CD14-positive monocyte (primary cell): ENCODE measurements around the gene NCOR2. TPM values are rescaled to one million over a fixed set of nuclear protein-coding genes. Genes with fewer than 3 reads are reported as not detected.

Experiments used
- DNase-seq, 3 donors: peaks; one replicate each; pipeline ENCODE4 v3.0.0-alpha.2; 2011 to 2022
- H2AFZ ChIP-seq: 2 replicates; pipeline ENCODE4 v1.6.0; 2012; ENCODE audit warnings: mild to moderate bottlenecking, low read depth, low read length, inconsistent platforms; ENCODE audit not compliant: insufficient read depth, poor library complexity, severe bottlenecking
- H3K27ac ChIP-seq, 2 donors: 1 replicate in 1 of 2; 2 replicates in 1 of 2; pipeline ENCODE4 v1.5.1; 2012 to 2013; ENCODE audit warnings: low read length in 2 of 2, control low read depth in 1 of 2, inconsistent platforms in 1 of 2, low read depth in 1 of 2, mild to moderate bottlenecking in 1 of 2
- H3K27me3 ChIP-seq, 2 donors: one replicate each; pipeline versions ENCODE4 v1.6.0 to v1.6.1; 2011 to 2013; ENCODE audit warnings: low read length in 2 of 2; ENCODE audit not compliant: control insufficient read depth in 2 of 2, insufficient read depth in 2 of 2
- H3K36me3 ChIP-seq, 2 donors: replicated peaks in 1 of 2; 1 replicate in 1 of 2; 2 replicates in 1 of 2; pipeline versions ENCODE4 v1.5.1 to v1.6.1; 2012 to 2013; ENCODE audit warnings: low read length in 2 of 2, control low read depth in 1 of 2, inconsistent platforms in 1 of 2, mild to moderate bottlenecking in 1 of 2; ENCODE audit not compliant: insufficient read depth in 2 of 2, control insufficient read depth in 1 of 2
- H3K4me1 ChIP-seq, 2 donors: 1 replicate in 1 of 2; 2 replicates in 1 of 2; pipeline versions ENCODE4 v1.5.1 to v1.6.1; 2012 to 2013; ENCODE audit warnings: low read length in 2 of 2, control low read depth in 1 of 2, inconsistent platforms in 1 of 2, mild to moderate bottlenecking in 1 of 2, moderate library complexity in 1 of 2; ENCODE audit not compliant: insufficient read depth in 2 of 2, control insufficient read depth in 1 of 2
- H3K4me2 ChIP-seq: replicated peaks from 2 replicates; pipeline ENCODE3; 2012; ENCODE audit warnings: low read length, moderate library complexity, mild to moderate bottlenecking; ENCODE audit not compliant: poor library complexity, severe bottlenecking; ENCODE audit errors: extremely low read depth
- H3K4me3 ChIP-seq, 3 experiments: fragments of 200-600 bp in 1 of 3; sonication (generic) in 1 of 3; replicated peaks in 1 of 3; 1 replicate in 2 of 3; 2 replicates in 1 of 3; pipeline ENCODE4 v1.5.1; 2011 to 2013; ENCODE audit warnings: low read length in 3 of 3, mild to moderate bottlenecking in 3 of 3, control low read depth in 2 of 3, low read depth in 2 of 3, inconsistent platforms in 1 of 3, moderate library complexity in 1 of 3
- H3K79me2 ChIP-seq: 2 replicates; pipeline ENCODE4 v1.6.0; 2012; ENCODE audit warnings: mild to moderate bottlenecking, control low read depth, inconsistent platforms, low read length, moderate library complexity; ENCODE audit not compliant: insufficient read depth
- H3K9ac ChIP-seq: 2 replicates; pipeline ENCODE4 v1.6.0; 2017; ENCODE audit warnings: low read length, mild to moderate bottlenecking; ENCODE audit not compliant: insufficient read depth, poor library complexity, severe bottlenecking
- H3K9me3 ChIP-seq, 2 donors: replicated peaks in 1 of 2; 1 replicate in 1 of 2; 2 replicates in 1 of 2; pipeline versions ENCODE4 v1.5.1 to v1.6.1; 2012 to 2013; ENCODE audit warnings: low read length in 2 of 2, control low read depth in 1 of 2; ENCODE audit not compliant: control insufficient read depth in 1 of 2, insufficient read depth in 1 of 2
- H4K20me1 ChIP-seq: 2 replicates; pipeline ENCODE4 v1.6.0; 2012; ENCODE audit warnings: mild to moderate bottlenecking, low read length, control low read depth, moderate library complexity; ENCODE audit not compliant: insufficient read depth
- H3K27ac Mint-ChIP-seq, 7 donors: one replicate each; pipeline ENCODE4 v1.8.0; 2020; ENCODE audit warnings: mild to moderate bottlenecking in 7 of 7, mixed read lengths in 7 of 7, moderate library complexity in 6 of 7, inconsistent platforms in 2 of 7
- H3K27me3 Mint-ChIP-seq, 3 donors: one replicate each; pipeline ENCODE4 v1.8.0; 2021 to 2022; ENCODE audit warnings: low read depth in 3 of 3, mild to moderate bottlenecking in 3 of 3, mixed read lengths in 3 of 3, moderate library complexity in 3 of 3, inconsistent platforms in 1 of 3
- H3K36me3 Mint-ChIP-seq, 2 donors: one replicate each; pipeline ENCODE4 v1.8.0; 2020; ENCODE audit warnings: mixed read lengths in 2 of 2, inconsistent platforms in 1 of 2, mild to moderate bottlenecking in 1 of 2
- H3K4me1 Mint-ChIP-seq: one replicate; pipeline ENCODE4 v1.8.0; 2020; ENCODE audit warnings: mild to moderate bottlenecking, mixed read lengths
- H3K4me3 Mint-ChIP-seq, 2 donors: one replicate each; pipeline ENCODE4 v1.8.0; 2020; ENCODE audit warnings: mild to moderate bottlenecking in 2 of 2, mixed read lengths in 2 of 2, moderate library complexity in 1 of 2
- H3K9me3 Mint-ChIP-seq, 7 donors: one replicate each; pipeline ENCODE4 v1.8.0; 2020 to 2022; ENCODE audit warnings: mixed read lengths in 7 of 7, mild to moderate bottlenecking in 6 of 7, moderate library complexity in 6 of 7, inconsistent platforms in 2 of 7
- CTCF ChIP-seq: fragments of 200-600 bp; IDR thresholded peaks from one replicate; pipeline ENCODE4 v1.8.0; 2022; ENCODE audit warnings: antibody characterized with exemption, mild to moderate bottlenecking
- WGBS: methylation state at CpG from one replicate; pipeline ENCODE4 v1.1.5; 2013; ENCODE audit warnings: missing lambda C conversion rate; ENCODE audit not compliant: insufficient coverage; 5-methylcytosine and 5-hydroxymethylcytosine counted together
- intact Hi-C, 2 donors: fragments of 100-400 bp; cut with micrococcal nuclease; formaldehyde crosslinking; loops; one replicate each; pipeline versions ENCODE4 v1.15.0 to v1.15.1; 2023
- polyA plus RNA-seq, 3 donors: library from polyadenylated mRNA; depleted of rRNA in 1 of 3; unstranded in 2 of 3; stranded (reverse) in 1 of 3; fragments of 300-500 nt in 2 of 3; fragments of >200 nt in 1 of 3; fragmentation: Illumina TruSeq in 2 of 3; gene quantifications; 1 replicate in 2 of 3; 2 replicates in 1 of 3; pipeline ENCODE4 v1.2.3, GENCODE V29; 2012 to 2021

Gene NCOR2
- polyA plus RNA-seq, 3 donors: 4.7 to 46.8 (median 5.5) TPM

GRCh38 chr12:124607681-124608425 lies 40.4 kb upstream of the NCOR2 start:
- WGBS: 90% methylated on average over 16 of the region's 23 CpGs
- H3K4me1 ChIP-seq: peaks cover 46 to 61% of the 10 kb centered on the region in 2 donors
- H3K27me3 ChIP-seq: peaks cover 0 to 5% of the 10 kb centered on the region in 2 donors
- H3K9ac ChIP-seq: no peak overlapping the region
- Mint-ChIP-seq H3K4me3 (peak overlapping the region in 1 of 2 donors; percentile 73), H3K4me1 (peaks cover 54% of the 10 kb centered on the region), H3K27me3 (peaks cover 0 to 19% (median 18%) of the 10 kb centered on the region in 3 donors), H3K36me3 (peaks cover 5 to 13% of the 10 kb centered on the region in 2 donors), H3K27ac (peak overlapping the region in 6 of 7 donors; percentile 86 to 93 (median 89)), H3K9me3 (peaks cover 0 to 7% (median 0%) of the 10 kb centered on the region in 7 donors)
- H3K36me3 ChIP-seq: no peaks in the 10 kb centered on the region
- no peaks in the 10 kb centered on the region for H3K9me3 ChIP-seq
- H2AFZ ChIP-seq: no peak overlapping the region
- H3K4me3 ChIP-seq: no peak overlapping the region
- peak in 1 of 3 donors; percentile 20 for DNase-seq
- H3K4me2 ChIP-seq: peak overlapping the region; percentile 58
- intact Hi-C loops: loop anchor here in 1 of 2 donors (5.0 kb wide), 2 partner anchors 36 to 39 kb away; no protein-coding TSS in a partner anchor
- no peak for TF ChIP-seq CTCF
- H4K20me1 ChIP-seq: no peaks in the 10 kb centered on the region
- H3K79me2 ChIP-seq: no peaks in the 10 kb centered on the region
- H3K27ac ChIP-seq: peak overlapping the region; percentile 31 to 58

- Histone ChIP-seq H3K4me1 (peaks cover 49 to 64% of the 10 kb centered on the region in 2 donors), H3K36me3 (no peaks in the 10 kb centered on the region), H3K9ac (no peak overlapping the region), H3K27me3 (peaks cover 0 to 5% of the 10 kb centered on the region in 2 donors), H3K4me2 (no peak overlapping the region), H3K4me3 (no peak overlapping the region), H2AFZ (no peak overlapping the region), H3K9me3 (no peaks in the 10 kb centered on the region), H3K27ac (no peak overlapping the region), H3K79me2 (no peaks in the 10 kb centered on the region), H4K20me1 (no peaks in the 10 kb centered on the region)
- DNase-seq: no peak
- Mint-ChIP-seq H3K36me3 (peaks cover 5 to 11% of the 10 kb centered on the region in 2 donors), H3K27me3 (peaks cover 0 to 19% (median 15%) of the 10 kb centered on the region in 3 donors), H3K9me3 (peaks cover 0 to 7% (median 0%) of the 10 kb centered on the region in 7 donors), H3K27ac (no peak overlapping the region), H3K4me3 (peak overlapping the region in 1 of 2 donors; percentile 21), H3K4me1 (peaks cover 58% of the 10 kb centered on the region)
- 68% methylated on average over 14 of the region's 22 CpGs for WGBS
- intact Hi-C loops: loop anchor here in 1 of 2 donors (5.0 kb wide), 2 partner anchors 34 to 41 kb away; no protein-coding TSS in a partner anchor
- TF ChIP-seq CTCF: no peak
These were observed 38.7 kb upstream of the NCOR2 start for GRCh38 chr12:124605883-124606774.
